HG03460 (cell line): ENCODE results near the gene OR2Y1.
"Not testable (repeated sequence)": the region's sequence is repeated elsewhere in the genome, so short reads cannot be mapped to it uniquely, and the experiment has no call there.

ENCODE experiments used
- ATAC-seq: cut with Tn5 transposase; IDR thresholded peaks from one replicate; pipeline ENCODE4 v1.9.1; 2021; ENCODE audit not compliant: unreplicated experiment

The OR2Y1 gene, protein sequence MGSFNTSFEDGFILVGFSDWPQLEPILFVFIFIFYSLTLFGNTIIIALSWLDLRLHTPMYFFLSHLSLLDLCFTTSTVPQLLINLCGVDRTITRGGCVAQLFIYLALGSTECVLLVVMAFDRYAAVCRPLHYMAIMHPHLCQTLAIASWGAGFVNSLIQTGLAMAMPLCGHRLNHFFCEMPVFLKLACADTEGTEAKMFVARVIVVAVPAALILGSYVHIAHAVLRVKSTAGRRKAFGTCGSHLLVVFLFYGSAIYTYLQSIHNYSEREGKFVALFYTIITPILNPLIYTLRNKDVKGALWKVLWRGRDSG

DNA sequence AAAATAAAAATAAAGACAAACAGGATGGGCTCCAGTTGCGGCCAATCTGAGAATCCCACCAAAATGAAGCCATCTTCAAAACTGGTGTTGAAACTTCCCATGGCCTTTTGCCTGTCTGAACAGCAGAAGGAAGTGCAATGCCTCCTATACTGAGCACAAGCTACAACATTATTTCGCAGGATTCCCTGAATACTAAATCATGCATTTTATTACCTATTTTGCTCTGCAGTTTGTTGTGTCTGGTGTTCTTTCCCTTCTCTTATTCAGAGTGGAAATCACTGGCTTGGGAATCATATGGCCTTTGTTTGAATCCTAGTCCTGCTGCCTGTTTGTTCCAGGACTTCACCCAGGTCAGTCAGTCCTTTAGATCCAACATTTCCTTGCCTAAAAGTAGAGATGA, at the start of gene OR2Y1:
Gene OR2Y1, minus strand, starts transcription at position 101 of the 400 bp plus-strand sequence. Its CDS starts 0 bp downstream, at position 101.
- no peak for ATAC-seq

DNA sequence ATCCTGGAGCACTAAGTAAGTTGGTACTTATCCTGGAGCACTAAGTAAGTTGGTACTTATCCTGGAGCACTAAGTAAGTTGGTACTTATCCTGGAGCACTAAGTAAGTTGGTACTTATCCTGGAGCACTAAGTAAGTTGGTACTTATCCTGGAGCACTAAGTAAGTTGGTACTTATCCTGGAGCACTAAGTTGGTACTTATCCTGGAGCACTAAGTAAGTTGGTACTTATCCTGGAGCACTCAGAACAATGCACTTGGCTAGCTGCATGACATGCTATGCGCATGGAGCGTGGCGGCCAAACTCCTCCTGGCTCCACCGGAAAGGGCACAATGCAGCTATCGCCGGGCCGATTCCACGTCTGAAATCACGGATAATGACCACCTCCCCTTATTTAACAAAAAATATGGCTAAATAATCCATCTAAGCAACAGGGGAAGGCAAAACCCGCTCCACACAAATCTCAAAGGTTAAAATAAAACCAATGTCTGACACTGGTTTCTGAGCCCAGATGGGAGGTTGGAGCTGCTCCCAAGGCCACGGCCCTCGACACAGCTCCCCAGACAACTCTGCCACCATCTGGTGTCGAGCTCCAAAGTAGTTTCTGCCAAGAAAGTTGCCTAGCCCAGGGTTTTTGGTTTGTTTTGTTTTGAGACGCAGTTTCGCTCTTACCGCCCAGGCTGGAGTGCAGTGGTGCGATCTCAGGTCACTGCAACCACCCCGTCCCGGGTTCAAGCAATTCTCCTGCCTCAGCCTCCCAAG, 49.0 kb upstream of the OR2Y1 start:
- ATAC-seq = not testable (repeated sequence)

DNA sequence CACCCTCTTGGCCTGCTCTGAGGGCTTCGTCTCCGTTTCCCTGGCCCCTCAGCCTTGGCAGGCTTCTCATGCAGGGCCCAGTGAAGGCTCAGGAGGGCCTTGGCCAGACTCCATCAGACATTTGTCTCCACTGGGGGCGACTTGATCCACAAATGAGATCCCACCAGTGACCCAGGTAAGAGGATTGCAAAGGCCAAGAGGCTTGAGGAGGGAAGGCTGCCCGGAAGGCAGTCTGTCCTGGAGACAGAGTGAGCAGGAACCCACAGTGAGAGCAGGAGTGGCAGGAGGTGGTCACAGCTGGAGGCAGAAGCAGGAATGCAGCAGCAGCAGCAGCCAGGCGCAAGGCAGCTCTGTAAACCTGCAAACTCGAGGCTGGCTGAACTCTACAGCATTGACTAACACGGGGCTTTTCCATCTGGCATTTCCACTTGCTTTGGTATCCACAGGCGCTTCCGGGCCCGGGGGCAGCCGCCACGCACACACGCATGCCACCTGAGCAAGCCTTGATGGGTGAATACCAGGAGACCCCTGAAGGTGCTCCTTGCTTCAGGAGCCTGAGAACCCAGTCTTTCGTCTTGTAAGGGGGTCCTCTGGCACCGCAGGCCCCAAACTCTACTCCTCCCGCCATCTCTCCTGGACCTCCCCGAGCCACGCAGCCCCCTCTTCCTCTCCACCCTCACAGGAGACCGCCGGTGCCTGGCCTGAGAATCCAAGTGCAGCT, 48.0 kb upstream of the OR2Y1 start:
- ATAC-seq = no peak

DNA sequence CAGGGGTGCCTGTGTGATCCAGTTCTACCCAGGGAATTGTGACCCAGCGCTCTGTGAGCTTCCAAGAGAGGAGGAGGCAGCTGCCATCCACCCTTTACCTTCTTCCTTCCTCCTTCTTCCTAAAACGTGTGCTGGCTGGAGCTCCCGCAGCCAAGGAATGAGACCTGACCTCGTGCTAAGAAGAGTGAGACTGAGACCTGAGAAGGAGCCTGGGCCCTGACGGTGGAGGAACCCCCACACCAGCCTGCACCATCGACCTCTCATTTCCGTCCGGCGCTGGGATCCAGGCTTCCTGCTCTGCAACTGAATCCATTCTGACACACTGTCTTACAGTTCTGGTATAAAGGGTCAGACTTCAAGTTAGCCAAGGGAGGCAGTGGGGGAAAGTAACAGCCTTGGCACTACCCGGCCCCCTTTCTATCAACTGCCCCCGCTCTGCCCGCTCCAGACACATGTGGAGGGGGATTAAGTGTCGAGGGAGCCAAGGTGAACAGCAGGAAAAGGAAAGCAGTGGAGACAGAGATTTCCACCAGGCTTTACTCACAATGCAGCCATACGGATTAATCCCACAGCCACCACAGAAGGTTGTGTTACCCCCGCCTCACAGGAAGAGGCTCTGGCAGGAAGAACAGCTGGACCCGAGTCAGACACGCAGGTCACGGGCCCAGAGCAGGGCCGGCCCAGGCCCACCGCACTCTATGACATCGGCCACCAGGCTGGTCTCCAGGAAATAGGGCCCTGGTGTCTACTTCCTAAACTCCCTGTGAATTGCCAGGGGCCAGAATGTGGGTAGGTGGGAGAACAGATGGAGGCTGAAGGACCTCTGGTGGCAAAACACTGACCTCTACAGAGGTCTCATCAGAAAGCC, 46.9 kb upstream of the OR2Y1 start:
- no peak for ATAC-seq

DNA sequence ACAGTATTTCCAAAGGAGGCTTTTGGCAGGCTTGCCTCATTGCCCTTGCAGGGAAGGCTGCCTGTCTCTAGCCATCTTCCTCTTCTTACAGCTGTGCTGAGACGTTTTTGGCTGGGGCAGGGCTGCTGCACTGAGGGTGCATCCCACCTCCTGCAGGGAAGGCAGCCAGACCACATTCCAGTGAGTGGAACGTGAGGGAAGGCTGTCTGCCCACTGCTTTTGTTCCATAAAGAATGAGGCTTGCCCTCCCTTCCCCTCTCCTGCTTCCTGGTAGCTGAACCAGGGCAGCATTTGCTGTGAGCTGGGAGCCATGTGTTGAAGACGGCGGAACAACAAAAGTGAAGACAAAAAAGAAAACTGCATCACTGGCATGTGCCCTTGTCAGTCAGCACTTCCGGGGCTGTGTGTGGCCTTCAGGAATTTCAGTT, 46.0 kb upstream of the OR2Y1 start:
- ATAC-seq = no peak

DNA sequence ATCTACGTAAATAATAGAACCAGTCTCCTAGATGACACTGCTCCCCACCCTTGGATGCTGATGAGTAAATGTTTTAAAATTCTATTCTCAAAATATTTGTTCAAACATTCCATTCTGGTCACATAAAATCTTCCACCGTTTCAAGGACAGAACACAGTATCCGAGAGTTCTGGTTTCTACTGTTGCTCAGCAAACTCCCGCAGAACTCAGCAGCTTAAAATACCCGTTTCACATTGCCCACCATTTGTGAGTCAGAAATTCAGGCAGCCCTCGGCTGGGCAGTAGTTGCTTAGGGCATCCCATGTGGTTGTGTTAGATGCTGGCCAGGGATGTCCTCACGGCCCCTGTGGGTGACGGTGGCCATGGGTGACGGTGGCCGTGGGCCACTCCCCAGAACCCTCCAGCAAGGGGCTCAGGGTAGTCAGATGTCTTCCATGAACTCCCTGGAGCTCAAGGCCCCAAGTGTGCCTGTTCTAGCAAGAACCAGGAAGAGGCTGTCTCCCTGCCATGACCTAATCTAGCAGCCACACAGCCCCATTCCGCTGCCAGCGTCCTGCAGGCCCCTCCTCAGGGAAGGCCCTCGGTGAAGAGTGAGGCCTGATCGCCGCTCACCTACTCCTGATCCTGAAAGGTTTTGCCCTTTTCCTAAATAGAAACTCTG, 45.4 kb upstream of the OR2Y1 start:
- no peak for ATAC-seq

DNA sequence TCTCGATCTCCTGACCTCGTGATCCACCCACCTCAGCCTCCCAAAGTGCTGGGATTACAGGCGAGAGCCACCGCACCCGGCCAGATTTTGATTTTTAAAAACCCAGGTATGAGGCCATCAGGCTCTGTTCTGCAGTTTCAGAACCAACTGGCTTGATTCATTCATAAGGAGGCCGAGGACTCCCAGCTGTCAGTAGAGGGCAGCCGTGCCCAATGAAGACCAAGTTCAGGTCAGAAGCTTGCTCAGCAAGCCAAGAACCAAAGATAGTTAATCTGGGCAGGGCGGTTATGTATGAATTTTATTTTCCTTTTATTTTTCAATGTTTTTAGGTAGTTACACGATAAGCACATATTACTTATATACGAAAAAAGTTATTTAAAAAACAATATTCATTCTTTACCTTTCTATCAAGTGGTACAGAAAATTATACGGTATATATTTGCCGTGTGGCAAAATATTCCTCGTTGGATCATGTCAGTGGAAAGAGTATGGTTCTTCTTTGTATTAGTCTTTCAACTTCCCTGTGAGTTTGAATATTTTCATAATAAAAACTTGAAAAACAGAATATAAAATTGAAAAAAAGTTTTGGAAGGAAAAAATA, 44.7 kb upstream of the OR2Y1 start:
- ATAC-seq = no peak

DNA sequence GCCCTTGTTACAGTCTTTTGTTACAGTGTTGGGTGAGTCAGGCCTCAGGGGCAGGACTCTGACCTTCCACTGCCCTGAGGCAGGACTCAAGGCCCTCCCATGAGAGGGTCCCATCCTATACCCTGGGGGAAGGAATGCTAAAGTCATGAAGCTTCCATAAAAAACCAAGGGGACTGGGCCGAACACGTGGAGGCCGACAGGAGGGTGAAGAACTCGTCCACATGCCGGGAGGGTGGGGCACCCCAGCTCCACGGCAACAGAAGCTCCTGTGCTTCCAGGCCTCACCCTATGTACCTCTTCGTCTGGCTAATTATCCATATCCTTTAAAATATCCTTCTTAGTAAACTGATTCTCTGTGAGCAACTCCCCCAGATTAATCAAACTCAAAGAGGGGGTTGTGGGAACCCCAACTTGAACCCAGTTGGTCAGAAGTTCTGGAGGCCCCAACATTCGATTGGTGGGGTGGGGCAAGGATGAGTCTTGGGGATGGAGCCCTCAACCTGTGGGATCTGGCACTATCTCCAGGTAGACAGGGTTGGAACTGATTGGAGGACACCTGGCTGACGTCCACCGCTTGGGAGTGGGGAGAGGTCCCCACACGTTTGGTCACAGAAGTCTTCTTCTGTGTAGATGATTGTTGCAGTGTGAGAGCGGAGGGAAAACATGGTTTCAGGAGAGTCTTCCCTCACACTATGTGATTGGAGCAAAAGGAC, 43.6 kb upstream of the OR2Y1 start:
- no peak for ATAC-seq

DNA sequence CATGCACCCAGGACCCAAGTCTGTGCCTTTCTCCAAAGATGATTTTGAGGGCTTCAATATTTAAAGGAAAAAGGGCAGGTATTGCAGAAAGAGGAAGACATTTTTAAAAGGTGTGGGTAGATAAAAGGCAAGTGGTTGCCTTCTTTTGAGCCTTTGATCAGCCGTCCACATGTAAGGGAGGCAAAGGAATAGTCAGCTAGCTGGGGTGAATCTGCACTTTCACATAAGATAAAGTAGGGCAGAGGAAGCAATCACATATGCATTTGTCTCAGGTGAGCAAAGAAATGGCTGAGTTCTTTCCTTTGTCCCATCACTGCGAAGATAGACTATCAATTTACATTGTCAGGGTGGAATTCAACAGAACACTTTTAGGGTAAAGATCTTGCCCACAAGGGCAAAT, 42.9 kb upstream of the OR2Y1 start:
- no peak for ATAC-seq

DNA sequence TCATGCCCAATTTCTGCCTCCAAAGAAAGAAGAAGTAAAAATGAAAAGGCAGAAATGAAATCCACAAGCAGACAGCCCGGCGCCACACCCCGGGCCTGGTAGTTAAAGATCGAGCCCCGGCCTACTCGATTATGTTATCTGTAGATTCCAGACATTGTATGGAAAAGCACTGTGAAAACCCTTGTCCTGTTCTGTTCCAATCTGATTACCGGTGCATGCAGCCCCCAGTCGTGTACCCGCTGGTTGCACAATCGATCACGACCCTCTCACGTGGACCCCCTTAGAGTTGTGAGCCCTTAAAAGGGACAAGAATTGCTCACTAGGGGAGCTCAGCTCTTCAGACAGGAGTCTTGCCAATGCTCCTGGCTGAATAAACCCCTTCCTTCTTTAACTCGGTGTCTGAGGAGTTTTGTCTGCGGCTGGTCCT, 42.1 kb upstream of the OR2Y1 start:
- ATAC-seq = not testable (repeated sequence)

DNA sequence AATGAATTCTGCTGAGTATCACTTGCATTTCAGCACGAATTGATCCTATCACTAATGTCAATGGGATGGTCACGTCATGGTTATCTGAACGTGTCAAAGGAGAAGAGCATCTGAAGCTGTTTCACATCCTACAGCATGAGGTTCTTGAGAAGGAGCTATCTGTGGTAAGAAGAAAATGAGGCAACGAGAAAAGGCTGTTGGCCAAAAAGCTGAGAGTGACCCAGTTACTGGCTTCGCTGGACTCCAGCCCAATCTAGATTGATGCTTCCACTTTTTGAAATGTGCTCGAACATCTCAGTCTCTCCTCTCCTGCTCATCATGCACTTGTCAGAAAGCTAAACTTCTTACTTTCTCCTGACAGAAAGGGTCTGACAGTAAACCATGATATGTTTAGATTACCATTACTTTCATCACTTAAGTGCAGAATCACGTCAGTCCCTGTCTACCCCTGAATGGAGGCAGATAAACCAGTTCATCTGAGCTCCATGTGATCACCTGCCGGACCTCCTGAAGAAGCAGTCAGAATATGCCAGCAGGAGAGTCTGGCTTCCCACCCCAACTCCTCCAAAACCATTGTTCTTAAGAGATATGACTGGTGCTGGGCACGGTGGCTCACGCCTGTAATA, 40.2 kb upstream of the OR2Y1 start:
- ATAC-seq = no peak

DNA sequence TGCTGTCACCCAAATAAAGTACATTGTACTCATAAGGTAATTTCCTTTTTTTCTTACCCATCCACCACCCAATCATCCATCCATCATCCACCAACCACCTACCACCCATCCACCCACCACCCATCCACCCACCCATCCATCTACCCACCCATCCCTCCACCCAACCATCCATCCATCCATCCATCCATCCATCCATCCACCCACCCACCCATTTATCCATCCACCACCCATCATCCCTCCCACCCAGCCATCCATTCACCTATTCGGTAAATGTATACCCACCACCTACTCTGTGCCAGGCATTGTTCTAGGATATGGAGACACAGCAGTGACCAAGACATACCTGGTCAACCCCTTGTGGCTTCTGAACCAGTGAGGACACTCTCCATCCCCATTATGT, 37.6 kb upstream of the OR2Y1 start:
- no peak for ATAC-seq

DNA sequence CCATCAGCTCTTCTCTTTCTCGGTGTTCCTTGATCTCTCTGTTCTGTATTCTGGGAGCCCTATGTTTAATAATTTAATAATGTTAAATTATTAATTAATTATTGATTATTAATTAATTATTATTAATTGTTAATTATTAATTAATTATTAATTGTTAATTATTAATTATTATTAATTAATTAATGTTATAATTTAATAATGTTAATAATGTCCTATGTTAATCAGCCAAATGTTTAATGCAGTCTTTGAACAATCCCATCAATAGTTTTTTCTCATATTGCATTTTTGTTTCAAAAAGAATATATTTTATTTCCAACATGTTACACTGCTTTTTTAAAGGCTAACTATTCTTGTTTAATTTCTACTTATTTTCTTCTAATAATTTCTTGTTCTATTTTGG, 36.5 kb upstream of the OR2Y1 start:
- no peak for ATAC-seq

DNA sequence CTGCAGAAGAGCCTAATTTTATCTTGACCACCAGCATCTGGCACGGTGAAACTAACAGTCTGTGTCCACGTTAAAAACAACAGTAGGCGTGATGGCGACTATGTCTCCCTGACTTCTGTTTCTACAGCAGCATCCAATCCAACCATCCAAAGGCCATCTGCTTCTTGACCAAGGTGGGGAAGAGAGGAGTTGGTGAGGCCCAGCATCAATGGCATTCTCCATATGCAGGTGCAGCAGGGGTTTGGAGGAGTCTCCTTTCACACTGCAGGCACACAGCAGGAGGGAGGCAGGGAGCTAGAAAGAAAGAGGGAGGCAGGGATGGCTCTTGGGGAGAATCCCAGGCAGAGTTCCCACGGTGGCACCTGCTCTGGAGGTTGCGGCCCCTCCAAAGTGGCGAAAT, 35.8 kb upstream of the OR2Y1 start:
- no peak for ATAC-seq

DNA sequence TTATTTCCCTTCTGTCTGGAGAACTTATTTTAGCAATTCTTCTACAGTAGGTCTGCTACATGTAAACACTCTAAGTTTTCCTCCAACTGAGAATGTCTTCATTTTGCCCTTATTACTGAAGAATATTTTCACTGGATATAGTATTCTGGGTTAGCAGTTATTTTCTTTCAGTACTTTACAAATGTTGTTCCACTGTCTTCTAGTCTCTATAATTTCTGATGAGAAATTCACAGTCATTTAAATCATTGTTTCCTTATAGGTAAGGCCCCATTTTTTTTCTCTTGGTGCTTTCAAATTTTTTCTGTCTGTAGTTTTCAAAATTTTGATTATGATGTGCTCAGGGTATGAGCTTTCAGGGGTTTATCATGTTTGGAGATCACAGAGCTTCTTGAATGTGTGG, 32.0 kb upstream of the OR2Y1 start:
- no peak for ATAC-seq

DNA sequence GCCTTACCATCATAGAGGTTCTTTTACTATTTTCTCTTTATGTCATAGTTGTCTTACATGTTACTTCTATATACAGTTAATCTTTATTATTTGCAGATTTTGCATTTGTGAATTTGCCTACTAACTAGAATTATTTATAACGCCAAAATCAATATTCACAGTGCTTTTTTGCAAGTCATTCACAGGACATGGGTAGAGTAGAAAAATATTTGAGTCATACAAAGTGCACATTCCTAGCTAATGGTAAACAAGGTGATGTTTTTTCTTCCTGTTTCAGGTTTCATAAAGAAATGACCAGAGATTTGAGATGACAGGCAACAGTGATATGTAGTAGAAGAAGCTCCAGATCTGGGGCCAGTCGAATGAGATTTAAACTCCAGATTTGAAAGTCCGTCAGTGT, 30.0 kb upstream of the OR2Y1 start:
- no peak for ATAC-seq

DNA sequence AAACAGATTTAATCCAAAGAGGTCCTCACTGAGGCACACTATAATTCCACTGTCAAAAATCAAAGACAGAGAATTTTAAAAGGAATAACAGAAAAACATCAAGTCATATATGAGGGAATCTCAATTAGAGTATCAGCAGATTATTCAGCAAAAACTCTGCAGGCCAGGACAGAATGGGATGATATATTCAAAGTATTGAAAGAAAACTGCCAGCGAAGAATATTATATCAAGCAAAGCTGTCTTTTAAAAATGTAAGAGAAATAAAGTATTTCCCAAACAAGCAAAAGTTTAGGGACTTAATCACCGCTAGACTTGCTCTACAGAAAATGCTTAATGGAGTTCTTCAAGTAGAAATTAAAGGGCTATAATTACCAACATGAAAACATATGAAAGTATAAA, 15.7 kb upstream of the OR2Y1 start:
- ATAC-seq = no peak

DNA sequence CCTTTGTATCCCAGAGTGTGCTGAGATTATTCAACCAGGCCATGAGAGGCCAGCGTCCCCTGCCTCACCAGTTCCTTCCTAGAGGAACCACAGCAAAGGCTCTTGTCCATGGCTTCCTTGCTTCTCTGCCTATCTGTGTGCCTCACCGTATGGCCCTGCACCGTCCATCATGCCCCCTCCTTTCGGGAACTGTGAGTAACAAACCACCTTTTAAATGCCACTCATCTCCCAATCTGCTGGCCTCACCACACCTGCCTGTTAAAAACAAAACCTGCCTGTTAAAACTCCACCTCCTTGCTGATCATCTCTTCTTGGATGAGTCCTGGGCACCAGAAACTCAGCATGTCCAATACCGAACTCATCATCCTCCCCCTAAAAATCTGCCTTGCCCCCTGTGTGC, 4.4 kb upstream of the OR2Y1 start:
- ATAC-seq = no peak

DNA sequence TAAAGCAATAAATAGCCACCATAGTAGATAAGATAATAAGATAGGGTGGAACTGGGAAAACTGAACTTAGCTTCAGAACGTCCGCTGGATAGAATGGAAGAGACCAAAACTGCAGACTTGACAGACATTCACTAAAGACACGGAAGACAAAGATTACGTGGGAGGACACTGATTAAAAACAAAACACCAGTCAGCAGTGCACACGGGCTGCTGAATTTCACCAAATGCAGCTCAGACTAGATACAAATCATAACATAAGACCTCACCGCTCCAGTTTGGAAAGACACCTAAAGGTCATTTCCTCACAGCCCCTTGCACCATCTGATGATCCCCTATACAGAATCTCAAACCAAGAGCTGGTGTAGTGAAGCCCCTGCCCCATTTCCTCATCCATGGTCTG, 2.9 kb upstream of the OR2Y1 start:
- ATAC-seq = no peak
